Activated CD8-positive, alpha-beta T cell treated with anti-CD3 and anti-CD28 coated beads for 36 hours (primary cell): ENCODE measurements around the gene STX11. TPM values are rescaled to one million over a fixed set of nuclear protein-coding genes. Genes with fewer than 3 reads are reported as not detected.
"Not testable (repeated sequence)": the region's sequence is repeated elsewhere in the genome, so short reads cannot be mapped to it uniquely, and the experiment has no call there.

ENCODE experiments used
- ATAC-seq: fragments of 200-7000 bp; cut with Tn5 transposase; one replicate; pipeline ENCODE4 v1.10.0; 2021; ENCODE audit warnings: mild to moderate bottlenecking, moderate library complexity
- CTCF ChIA-PET: fragments of 350-600 bp; sonication (Branson Sonifier 250); formaldehyde crosslinking; loops from one replicate; lab custom pipeline; 2021; ENCODE audit warnings: antibody characterized with exemption; lab: Charles Lee
- POLR2A ChIA-PET: fragments of 350-600 bp; sonication (Branson Sonifier 250); formaldehyde crosslinking; loops from one replicate; lab custom pipeline; 2021; ENCODE audit warnings: antibody characterized with exemption; lab: Charles Lee
- DNase-seq: peaks from one replicate; pipeline ENCODE4 v3.0.0-alpha.2; 2020
- H3K27ac Mint-ChIP-seq: one replicate; pipeline ENCODE4 v1.8.0; 2021; ENCODE audit warnings: mild to moderate bottlenecking, mixed read lengths
- H3K27me3 Mint-ChIP-seq: one replicate; pipeline ENCODE4 v1.8.0; 2021; ENCODE audit warnings: mixed read lengths
- H3K36me3 Mint-ChIP-seq: one replicate; pipeline ENCODE4 v1.8.0; 2021; ENCODE audit warnings: low read depth, mixed read lengths
- H3K4me1 Mint-ChIP-seq: one replicate; pipeline ENCODE4 v1.8.0; 2021; ENCODE audit warnings: low read depth, mixed read lengths
- H3K4me3 Mint-ChIP-seq: one replicate; pipeline ENCODE4 v1.8.0; 2021; ENCODE audit warnings: mild to moderate bottlenecking, moderate library complexity, mixed read lengths
- H3K9me3 Mint-ChIP-seq: one replicate; pipeline ENCODE4 v1.8.0; 2021; ENCODE audit warnings: mixed read lengths
- intact Hi-C: fragments of 100-400 bp; cut with micrococcal nuclease; formaldehyde crosslinking; loops from one replicate; pipeline ENCODE4 v1.10.0; 2022
- total RNA-seq, 2 experiments: library from RNA; stranded (reverse); gene quantifications; one replicate each; pipeline ENCODE4 v1.2.3, GENCODE V29; 2021
- TF ChIP-seq, protein P1 (sequence below): fragments of 200-600 bp; IDR thresholded peaks from one replicate; pipeline ENCODE4 v1.8.0; 2022; ENCODE audit warnings: antibody characterized with exemption, mild to moderate bottlenecking

Gene STX11
- total RNA-seq, 2 experiments from 2014 or later = 19.4 to 20.7 TPM

- Mint-ChIP-seq H3K4me1 (peaks cover 37% of the 10 kb centered on the region), H3K4me3 (peak overlapping the region; percentile 42), H3K27me3 (peaks cover 2% of the 10 kb centered on the region), H3K9me3 (no peaks in the 10 kb centered on the region), H3K36me3 (no peaks in the 10 kb centered on the region), H3K27ac (peak overlapping the region; percentile 94)
- TF ChIP-seq, protein P1, sequence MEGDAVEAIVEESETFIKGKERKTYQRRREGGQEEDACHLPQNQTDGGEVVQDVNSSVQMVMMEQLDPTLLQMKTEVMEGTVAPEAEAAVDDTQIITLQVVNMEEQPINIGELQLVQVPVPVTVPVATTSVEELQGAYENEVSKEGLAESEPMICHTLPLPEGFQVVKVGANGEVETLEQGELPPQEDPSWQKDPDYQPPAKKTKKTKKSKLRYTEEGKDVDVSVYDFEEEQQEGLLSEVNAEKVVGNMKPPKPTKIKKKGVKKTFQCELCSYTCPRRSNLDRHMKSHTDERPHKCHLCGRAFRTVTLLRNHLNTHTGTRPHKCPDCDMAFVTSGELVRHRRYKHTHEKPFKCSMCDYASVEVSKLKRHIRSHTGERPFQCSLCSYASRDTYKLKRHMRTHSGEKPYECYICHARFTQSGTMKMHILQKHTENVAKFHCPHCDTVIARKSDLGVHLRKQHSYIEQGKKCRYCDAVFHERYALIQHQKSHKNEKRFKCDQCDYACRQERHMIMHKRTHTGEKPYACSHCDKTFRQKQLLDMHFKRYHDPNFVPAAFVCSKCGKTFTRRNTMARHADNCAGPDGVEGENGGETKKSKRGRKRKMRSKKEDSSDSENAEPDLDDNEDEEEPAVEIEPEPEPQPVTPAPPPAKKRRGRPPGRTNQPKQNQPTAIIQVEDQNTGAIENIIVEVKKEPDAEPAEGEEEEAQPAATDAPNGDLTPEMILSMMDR = no peak
- ATAC-seq (peak; percentile 93), DNase-seq (no peak)
- ChIA-PET POLR2A (interaction anchor here (0.7 to 1.7 kb wide), 2 partner anchors 19 to 85 kb away, joined by 3 to 11 read pairs; partner anchors contain the start of gene STX11), CTCF (interaction anchor here (1.2 kb wide), 2 partner anchors 26 to 88 kb away, joined by 3 to 4 read pairs; no protein-coding TSS in a partner anchor)
- intact Hi-C loops = no loop called here
Observed at GRCh38 chr6:144131248-144131709, 19.0 kb upstream of the STX11 start.

DNA sequence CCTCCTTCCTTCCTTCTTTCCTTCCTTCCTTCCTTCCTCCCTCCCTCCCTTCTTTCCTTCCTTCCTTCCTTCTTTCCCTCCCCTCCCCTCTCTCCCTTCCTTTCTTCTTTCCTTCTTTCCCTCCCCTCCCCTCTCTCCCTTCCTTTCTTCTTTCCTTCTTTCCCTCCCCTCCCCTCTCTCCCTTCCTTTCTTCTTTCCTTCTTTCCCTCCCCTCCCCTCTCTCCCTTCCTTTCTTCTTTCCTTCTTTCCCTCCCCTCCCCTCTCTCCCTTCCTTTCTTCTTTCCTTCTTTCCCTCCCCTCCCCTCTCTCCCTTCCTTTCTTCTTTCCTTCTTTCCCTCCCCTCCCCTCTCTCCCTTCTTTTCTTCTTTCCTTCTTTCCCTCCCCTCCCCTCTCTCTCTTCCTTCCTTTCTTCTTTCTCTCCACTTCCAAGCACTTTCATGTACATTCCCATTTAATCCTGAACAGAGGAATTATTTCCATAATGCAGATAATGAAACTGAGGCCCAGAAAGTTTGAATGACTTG, 18.1 kb upstream of the STX11 start:
- H3K36me3 Mint-ChIP-seq, DNase-seq, ATAC-seq, intact Hi-C loops, CTCF ChIA-PET, H3K27me3 Mint-ChIP-seq, H3K4me3 Mint-ChIP-seq, H3K9me3 Mint-ChIP-seq: not testable (repeated sequence)
- POLR2A ChIA-PET = interaction anchor here (0.7 to 1.7 kb wide), 2 partner anchors 18 to 84 kb away, joined by 3 to 11 read pairs; partner anchors contain the start of gene STX11
- Mint-ChIP-seq H3K27ac (peak overlapping the region; percentile 54), H3K4me1 (peaks cover 37% of the 10 kb centered on the region)

- peaks cover 5% of the 10 kb centered on the region for H3K27me3 Mint-ChIP-seq
- DNase-seq = no peak
- no peaks in the 10 kb centered on the region for H3K36me3 Mint-ChIP-seq
- peaks cover 37% of the 10 kb centered on the region for H3K4me1 Mint-ChIP-seq
- POLR2A ChIA-PET = no interaction called here
- no peak for ATAC-seq
- intact Hi-C loops = no loop called here
- peak overlapping the region; percentile 14 for H3K27ac Mint-ChIP-seq
- no peak overlapping the region for H3K4me3 Mint-ChIP-seq
- TF ChIP-seq, protein P1 = no peak
- CTCF ChIA-PET = interaction anchor here (0.8 kb wide), 1 partner anchor 28 kb away, joined by 3 read pairs; no protein-coding TSS in a partner anchor
- H3K9me3 Mint-ChIP-seq = no peaks in the 10 kb centered on the region
Observed at GRCh38 chr6:144133225-144133821, 17.0 kb upstream of the STX11 start.

DNA sequence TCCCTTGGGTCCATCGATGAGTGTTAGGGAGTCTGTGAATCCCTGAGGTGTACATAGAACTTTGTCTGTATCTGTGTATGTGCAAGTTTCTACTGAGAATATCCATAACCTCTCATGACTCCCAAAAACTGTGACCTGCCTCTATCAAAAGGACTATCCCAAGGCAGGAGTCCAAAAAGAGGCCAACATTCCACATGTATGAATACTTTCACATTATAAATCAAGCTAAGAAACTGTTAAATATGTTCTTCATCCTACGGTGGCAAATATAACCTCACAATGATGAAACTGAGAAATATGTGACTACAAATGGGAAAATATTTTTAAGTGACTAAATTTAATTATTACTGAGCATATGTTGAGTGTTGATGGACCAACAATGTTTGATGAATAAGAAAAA, 16.1 kb upstream of the STX11 start:
- Mint-ChIP-seq H3K4me3 (no peak overlapping the region), H3K4me1 (peaks cover 35% of the 10 kb centered on the region), H3K9me3 (no peaks in the 10 kb centered on the region), H3K27me3 (peaks cover 5% of the 10 kb centered on the region), H3K27ac (no peak overlapping the region), H3K36me3 (no peaks in the 10 kb centered on the region)
- ChIA-PET CTCF (no interaction called here), POLR2A (no interaction called here)
- DNase-seq (no peak), ATAC-seq (no peak)
- TF ChIP-seq, protein P1 = no peak
- intact Hi-C loops = no loop called here

- no peaks in the 10 kb centered on the region for H3K36me3 Mint-ChIP-seq
- no peak overlapping the region for H3K4me3 Mint-ChIP-seq
- ATAC-seq (no peak), DNase-seq (no peak)
- TF ChIP-seq, protein P1 = no peak
- H3K4me1 Mint-ChIP-seq = peaks cover 29% of the 10 kb centered on the region
- intact Hi-C loops = no loop called here
- peaks cover 5% of the 10 kb centered on the region for H3K27me3 Mint-ChIP-seq
- ChIA-PET CTCF (no interaction called here), POLR2A (no interaction called here)
- no peaks in the 10 kb centered on the region for H3K9me3 Mint-ChIP-seq
- no peak overlapping the region for H3K27ac Mint-ChIP-seq
Observed at GRCh38 chr6:144134737-144135136, 15.6 kb upstream of the STX11 start.
